ENCODE data around the gene RNF39. TPM values are rescaled to one million over a fixed set of nuclear protein-coding genes. Genes with fewer than 3 reads are reported as not detected.
"Not testable (repeated sequence)": the region's sequence is repeated elsewhere in the genome, so short reads cannot be mapped to it uniquely, and the experiment has no call there.

The RNF39 gene
- under 1 TPM in 1 of 4 donors, not detected in 3; 0.42 TPM for total RNA-seq

- Histone ChIP-seq H3K36me3 (peaks cover 0 to 11% (median 0%) of the 10 kb centered on the region in 3 donors), H3K27ac (no peak within 1 kb of the TSS), H3K4me3 (peak within 1 kb of the TSS in 1 of 4 donors; percentile 19), H3K4me1 (peaks cover 0 to 32% (median 14%) of the 10 kb centered on the region in 4 donors), H3K27me3 (peaks cover 0 to 81% of the 10 kb centered on the region in 2 donors), H3K9me3 (no peaks in the 10 kb centered on the region)
- TF ChIP-seq, protein P1, sequence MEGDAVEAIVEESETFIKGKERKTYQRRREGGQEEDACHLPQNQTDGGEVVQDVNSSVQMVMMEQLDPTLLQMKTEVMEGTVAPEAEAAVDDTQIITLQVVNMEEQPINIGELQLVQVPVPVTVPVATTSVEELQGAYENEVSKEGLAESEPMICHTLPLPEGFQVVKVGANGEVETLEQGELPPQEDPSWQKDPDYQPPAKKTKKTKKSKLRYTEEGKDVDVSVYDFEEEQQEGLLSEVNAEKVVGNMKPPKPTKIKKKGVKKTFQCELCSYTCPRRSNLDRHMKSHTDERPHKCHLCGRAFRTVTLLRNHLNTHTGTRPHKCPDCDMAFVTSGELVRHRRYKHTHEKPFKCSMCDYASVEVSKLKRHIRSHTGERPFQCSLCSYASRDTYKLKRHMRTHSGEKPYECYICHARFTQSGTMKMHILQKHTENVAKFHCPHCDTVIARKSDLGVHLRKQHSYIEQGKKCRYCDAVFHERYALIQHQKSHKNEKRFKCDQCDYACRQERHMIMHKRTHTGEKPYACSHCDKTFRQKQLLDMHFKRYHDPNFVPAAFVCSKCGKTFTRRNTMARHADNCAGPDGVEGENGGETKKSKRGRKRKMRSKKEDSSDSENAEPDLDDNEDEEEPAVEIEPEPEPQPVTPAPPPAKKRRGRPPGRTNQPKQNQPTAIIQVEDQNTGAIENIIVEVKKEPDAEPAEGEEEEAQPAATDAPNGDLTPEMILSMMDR (IDR thresholded peaks at IDR 0.05), result no peak
- no peak for TF ChIP-seq POLR2A (IDR thresholded peaks at IDR 0.05)
- no peak for TF ChIP-seq EP300 (IDR thresholded peaks at IDR 0.05)
- 3 to 7% methylated on average over 37 to 38 of the region's 64 CpGs for WGBS, 2 donors
- no peak for DNase-seq (ENCODE audit: low spot score in 2 of 2)
Observed at GRCh38 chr6:30075094-30075789, at the start of gene RNF39. RNF39 (minus strand) TSS chr6:30075769; CDS start chr6:30075585, 184 bp downstream.

- TF ChIP-seq, protein P1 (IDR thresholded peaks at IDR 0.05), result no peak
- TF ChIP-seq POLR2A (IDR thresholded peaks at IDR 0.05) (no peak), EP300 (IDR thresholded peaks at IDR 0.05) (no peak)
- Histone ChIP-seq H3K4me1 (peaks cover 0 to 6% (median 1%) of the 10 kb centered on the region in 4 donors), H3K4me3 (no peak overlapping the region), H3K36me3 (no peaks in the 10 kb centered on the region), H3K27me3 (peaks cover 0 to 53% of the 10 kb centered on the region in 2 donors), H3K27ac (no peak overlapping the region), H3K9me3 (no peaks in the 10 kb centered on the region)
- DNase-seq (ENCODE audit: low spot score in 2 of 2), result no peak
- WGBS, 2 donors, result 45 to 62% methylated on average over 2 of the region's 2 CpGs
Observed at GRCh38 chr6:30122515-30122914, 46.9 kb upstream of the RNF39 start.

GRCh38 chr6:30121446-30122366 is 46.1 kb upstream of the RNF39 start:
- Histone ChIP-seq H3K9me3 (no peaks in the 10 kb centered on the region), H3K4me1 (no peaks in the 10 kb centered on the region), H3K36me3 (no peaks in the 10 kb centered on the region), H3K27me3 (peaks cover 0 to 51% of the 10 kb centered on the region in 2 donors), H3K4me3 (no peak overlapping the region), H3K27ac (no peak overlapping the region)
- WGBS, 2 donors, result 66 to 80% methylated on average over 10 of the region's 10 CpGs
- no peak for DNase-seq (ENCODE audit: low spot score in 2 of 2)
- no peak for TF ChIP-seq EP300 (IDR thresholded peaks at IDR 0.05)
- no peak for TF ChIP-seq POLR2A (IDR thresholded peaks at IDR 0.05)
- TF ChIP-seq, protein P1 (IDR thresholded peaks at IDR 0.05), result no peak

DNA sequence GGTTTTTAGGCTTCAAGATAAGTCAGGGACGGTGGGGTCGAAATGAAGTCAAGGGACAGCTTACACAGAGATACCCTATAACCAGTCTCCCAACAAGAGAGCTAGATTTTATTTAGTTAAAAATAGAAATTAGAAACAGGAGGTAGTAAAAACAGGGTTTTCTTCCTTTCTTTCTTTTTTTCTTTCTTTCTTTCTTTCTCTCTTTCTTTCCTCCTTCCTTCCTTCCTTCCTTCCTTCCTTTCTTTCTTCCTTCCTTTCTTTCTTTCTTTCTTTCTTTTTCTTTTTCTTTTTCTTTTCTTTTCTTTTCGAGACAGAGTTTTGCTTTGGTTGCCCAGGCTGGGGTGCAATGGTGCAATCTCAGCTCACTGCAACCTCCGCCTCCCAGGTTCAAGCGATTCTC is 43.1 kb upstream of the RNF39 start:
- H3K9me3 ChIP-seq; H3K4me3 ChIP-seq; H3K4me1 ChIP-seq; DNase-seq (ENCODE audit: low spot score in 2 of 2); H3K27ac ChIP-seq; H3K36me3 ChIP-seq: not testable (repeated sequence)
- H3K27me3 ChIP-seq, result peaks cover 0 to 55% of the 10 kb centered on the region in 2 donors
- WGBS, 2 donors, result 89 to 91% methylated on average over 5 of the region's 5 CpGs

DNA sequence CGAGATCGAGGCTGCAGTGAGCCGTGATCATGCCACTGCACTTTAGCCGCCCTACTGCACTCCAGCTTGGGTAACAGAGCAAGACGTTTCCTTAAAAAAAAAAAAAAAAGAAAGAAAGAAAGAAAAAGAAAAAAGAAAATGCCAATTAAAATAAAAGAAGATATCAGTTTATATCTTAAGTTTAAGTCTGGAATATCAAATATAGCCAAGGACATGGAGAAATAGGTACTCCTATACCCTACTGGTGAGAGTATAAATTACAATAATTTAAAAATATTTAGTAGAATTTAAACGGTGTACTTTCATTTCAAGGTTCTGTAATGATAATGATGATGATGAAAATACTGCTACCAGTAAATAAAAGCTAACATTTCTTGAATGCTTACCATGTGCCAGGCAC is 41.2 kb upstream of the RNF39 start:
- no peaks in the 10 kb centered on the region for H3K36me3 ChIP-seq
- H3K27me3 ChIP-seq, result peaks cover 0 to 56% of the 10 kb centered on the region in 2 donors
- 72 to 76% methylated on average over 6 of the region's 6 CpGs for WGBS, 2 donors
- H3K27ac ChIP-seq, result no peak overlapping the region
- DNase-seq (ENCODE audit: low spot score in 2 of 2), result no peak
- H3K9me3 ChIP-seq, result no peaks in the 10 kb centered on the region
- H3K4me3 ChIP-seq, result no peak overlapping the region
- no peak for TF ChIP-seq EP300 (IDR thresholded peaks at IDR 0.05)
- TF ChIP-seq, protein P1 (IDR thresholded peaks at IDR 0.05), result peak in 1 of 5 experiments; percentile 8
- H3K4me1 ChIP-seq, result no peaks in the 10 kb centered on the region
